Muscle of leg (tissue), 11 donors: ENCODE data around the gene CYLD. TPM values are rescaled to one million over a fixed set of nuclear protein-coding genes. Genes with fewer than 3 reads are reported as not detected.

Experiments
- DNase-seq: peaks from one replicate; pipeline ENCODE4 v3.0.0; 2013
- H3K27ac ChIP-seq: one replicate; pipeline ENCODE4 v1.5.1; 2013; ENCODE audit warnings: mild to moderate bottlenecking, low read length, control low read depth
- H3K27me3 ChIP-seq: one replicate; pipeline ENCODE4 v1.6.1; 2013; ENCODE audit warnings: low read length; ENCODE audit not compliant: control insufficient read depth, insufficient read depth
- H3K36me3 ChIP-seq: one replicate; pipeline ENCODE4 v1.6.1; 2013; ENCODE audit warnings: low read length; ENCODE audit not compliant: control insufficient read depth, insufficient read depth
- H3K4me1 ChIP-seq: one replicate; pipeline ENCODE4 v1.6.1; 2013; ENCODE audit warnings: low read length; ENCODE audit not compliant: control insufficient read depth, insufficient read depth
- H3K4me3 ChIP-seq: one replicate; pipeline ENCODE4 v1.5.1; 2013; ENCODE audit warnings: low read length, control low read depth
- H3K9me3 ChIP-seq: replicated peaks from 2 replicates; pipeline ENCODE4 v1.6.1; 2013; ENCODE audit warnings: low read depth, low read length; ENCODE audit not compliant: control insufficient read depth
- WGBS: methylation state at CpG from one replicate; pipeline ENCODE4 v1.1.5; 2013; ENCODE audit warnings: missing lambda C conversion rate; ENCODE audit not compliant: insufficient coverage; 5-methylcytosine and 5-hydroxymethylcytosine counted together
- polyA plus RNA-seq, 8 donors: library from polyadenylated mRNA; unstranded; fragments of 120-200 nt; gene quantifications; one replicate each; pipeline versions ENCODE4 v1.2.1 to v1.2.3, GENCODE V29; 2013; ENCODE audit warnings: inconsistent platforms in 1 of 8, low replicate concordance in 1 of 8; ENCODE audit not compliant: insufficient read length in 8 of 8, insufficient read depth in 1 of 8
- total RNA-seq: library from RNA; stranded (reverse); fragments of 120-200 nt; gene quantifications from one replicate; pipeline ENCODE4 v1.2.4, GENCODE V29; 2013

CYLD gene
- total and polyA plus RNA-seq, 9 donors = 18.1 to 29.1 (median 26.1) TPM

- 94% methylated on average over 21 of the region's 21 CpGs for WGBS
- Histone ChIP-seq H3K27me3 (no peaks in the 10 kb centered on the region), H3K4me1 (peaks cover 60% of the 10 kb centered on the region), H3K9me3 (no peaks in the 10 kb centered on the region), H3K4me3 (no peak overlapping the region), H3K27ac (no peak overlapping the region), H3K36me3 (no peaks in the 10 kb centered on the region)
- no peak for DNase-seq
These were observed 30.8 kb upstream of the CYLD start for GRCh38 chr16:50711040-50711439.

GRCh38 chr16:50711862-50712559 is 29.9 kb upstream of the CYLD start:
- peak; percentile 88 for DNase-seq
- H3K27ac ChIP-seq = peak overlapping the region; percentile 38
- H3K4me1 ChIP-seq = peaks cover 60% of the 10 kb centered on the region
- no peaks in the 10 kb centered on the region for H3K9me3 ChIP-seq
- 72% methylated on average over 25 of the region's 25 CpGs for WGBS
- H3K36me3 ChIP-seq = no peaks in the 10 kb centered on the region
- H3K4me3 ChIP-seq = no peak overlapping the region
- H3K27me3 ChIP-seq = no peaks in the 10 kb centered on the region

GRCh38 chr16:50712560-50712898 is 29.4 kb upstream of the CYLD start:
- Histone ChIP-seq H3K36me3 (no peaks in the 10 kb centered on the region), H3K27me3 (no peaks in the 10 kb centered on the region), H3K4me3 (no peak overlapping the region), H3K4me1 (peaks cover 60% of the 10 kb centered on the region), H3K9me3 (no peaks in the 10 kb centered on the region), H3K27ac (peak overlapping the region; percentile 38)
- WGBS = no CpG with 5 or more reads among the region's 3 CpGs
- no peak for DNase-seq

GRCh38 chr16:50712956-50713355 is 28.9 kb upstream of the CYLD start:
- Histone ChIP-seq H3K4me1 (peaks cover 56% of the 10 kb centered on the region), H3K4me3 (no peak overlapping the region), H3K27me3 (no peaks in the 10 kb centered on the region), H3K27ac (no peak overlapping the region), H3K9me3 (no peaks in the 10 kb centered on the region), H3K36me3 (no peaks in the 10 kb centered on the region)
- DNase-seq = no peak
- no CpG with 5 or more reads among the region's 4 CpGs for WGBS

- Histone ChIP-seq H3K4me1 (peaks cover 28% of the 10 kb centered on the region), H3K36me3 (no peaks in the 10 kb centered on the region), H3K27me3 (no peaks in the 10 kb centered on the region), H3K9me3 (no peaks in the 10 kb centered on the region), H3K4me3 (no peak overlapping the region), H3K27ac (no peak overlapping the region)
- no peak for DNase-seq
- WGBS = 37% methylated on average over 4 of the region's 4 CpGs
These were observed 24.8 kb upstream of the CYLD start for GRCh38 chr16:50717091-50717490.

- Histone ChIP-seq H3K27me3 (no peaks in the 10 kb centered on the region), H3K27ac (no peak overlapping the region), H3K36me3 (no peaks in the 10 kb centered on the region), H3K4me1 (peaks cover 24% of the 10 kb centered on the region), H3K4me3 (no peak overlapping the region), H3K9me3 (no peaks in the 10 kb centered on the region)
- WGBS = 96% methylated on average over 3 of the region's 5 CpGs
- DNase-seq = no peak
These were observed 24.4 kb upstream of the CYLD start for GRCh38 chr16:50717494-50717893.

- Histone ChIP-seq H3K27ac (no peak overlapping the region), H3K4me3 (no peak overlapping the region), H3K27me3 (no peaks in the 10 kb centered on the region), H3K9me3 (no peaks in the 10 kb centered on the region), H3K36me3 (no peaks in the 10 kb centered on the region), H3K4me1 (peaks cover 18% of the 10 kb centered on the region)
- 54% methylated on average over 14 of the region's 16 CpGs for WGBS
- DNase-seq = no peak
These were observed 23.7 kb upstream of the CYLD start for GRCh38 chr16:50718061-50718760.

- WGBS = 36% methylated on average over 4 of the region's 9 CpGs
- Histone ChIP-seq H3K9me3 (no peaks in the 10 kb centered on the region), H3K4me1 (peaks cover 13% of the 10 kb centered on the region), H3K27ac (no peak overlapping the region), H3K4me3 (no peak overlapping the region), H3K36me3 (no peaks in the 10 kb centered on the region), H3K27me3 (no peaks in the 10 kb centered on the region)
- no peak for DNase-seq
These were observed 23.0 kb upstream of the CYLD start for GRCh38 chr16:50718761-50719400.

GRCh38 chr16:50719401-50720337 is 22.2 kb upstream of the CYLD start:
- DNase-seq = no peak
- no peak overlapping the region for H3K4me3 ChIP-seq
- H3K9me3 ChIP-seq = no peaks in the 10 kb centered on the region
- no peaks in the 10 kb centered on the region for H3K27me3 ChIP-seq
- WGBS = 76% methylated on average over 9 of the region's 20 CpGs
- no peak overlapping the region for H3K27ac ChIP-seq
- H3K36me3 ChIP-seq = no peaks in the 10 kb centered on the region
- peaks cover 6% of the 10 kb centered on the region for H3K4me1 ChIP-seq
